ENCODE data around the gene ZBTB16. TPM values are rescaled to one million over a fixed set of nuclear protein-coding genes. Genes with fewer than 3 reads are reported as not detected.

The ZBTB16 gene
- total RNA-seq, 2 experiments from 2014 or later: 3.0 to 4.6 TPM

- ChIA-PET CTCF (interaction anchor here (0.8 to 1.3 kb wide), 2 partner anchors 182 to 974 kb away, joined by 3 read pairs; no protein-coding TSS in a partner anchor), POLR2A (no interaction called here)
- no peak for DNase-seq
- intact Hi-C loops (cut with DNase I, micrococcal nuclease): no loop called here
- Mint-ChIP-seq H3K27ac (no peak overlapping the region), H3K4me3 (no peak overlapping the region), H3K36me3 (ENCODE audit: low read depth) (no peaks in the 10 kb centered on the region), H3K4me1 (no peaks in the 10 kb centered on the region), H3K9me3 (ENCODE audit: low read depth) (no peaks in the 10 kb centered on the region), H3K27me3 (no peaks in the 10 kb centered on the region)
- ATAC-seq: no peak
Observed at GRCh38 chr11:114256176-114256966, 196.9 kb downstream of the ZBTB16 start.

DNA sequence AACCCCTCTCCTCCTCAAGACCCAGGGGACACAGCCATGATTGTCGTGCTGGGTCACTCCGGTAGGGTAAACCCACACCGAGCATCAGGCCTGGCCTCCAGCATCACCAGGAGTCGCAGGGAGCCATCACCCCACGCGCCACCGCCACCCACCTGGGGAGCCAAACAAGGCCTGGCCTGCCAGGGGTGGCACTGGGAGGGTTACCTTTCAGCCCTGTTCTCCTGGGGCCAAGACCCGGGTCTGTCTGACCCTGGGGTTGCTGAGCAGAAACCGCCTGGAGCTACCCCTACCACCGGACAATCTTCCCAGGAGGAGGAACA, 197.4 kb downstream of the ZBTB16 start:
- H3K4me1 Mint-ChIP-seq: no peaks in the 10 kb centered on the region
- no peak overlapping the region for H3K4me3 Mint-ChIP-seq
- ChIA-PET POLR2A (no interaction called here), CTCF (interaction anchor here (0.8 to 1.3 kb wide), 2 partner anchors 183 to 975 kb away, joined by 3 read pairs; no protein-coding TSS in a partner anchor)
- H3K27me3 Mint-ChIP-seq: no peaks in the 10 kb centered on the region
- intact Hi-C loops (cut with DNase I, micrococcal nuclease): no loop called here
- ATAC-seq (no peak), DNase-seq (no peak)
- no peak overlapping the region for H3K27ac Mint-ChIP-seq
- no peaks in the 10 kb centered on the region for H3K9me3 Mint-ChIP-seq (ENCODE audit: low read depth)
- no peaks in the 10 kb centered on the region for H3K36me3 Mint-ChIP-seq (ENCODE audit: low read depth)

DNA sequence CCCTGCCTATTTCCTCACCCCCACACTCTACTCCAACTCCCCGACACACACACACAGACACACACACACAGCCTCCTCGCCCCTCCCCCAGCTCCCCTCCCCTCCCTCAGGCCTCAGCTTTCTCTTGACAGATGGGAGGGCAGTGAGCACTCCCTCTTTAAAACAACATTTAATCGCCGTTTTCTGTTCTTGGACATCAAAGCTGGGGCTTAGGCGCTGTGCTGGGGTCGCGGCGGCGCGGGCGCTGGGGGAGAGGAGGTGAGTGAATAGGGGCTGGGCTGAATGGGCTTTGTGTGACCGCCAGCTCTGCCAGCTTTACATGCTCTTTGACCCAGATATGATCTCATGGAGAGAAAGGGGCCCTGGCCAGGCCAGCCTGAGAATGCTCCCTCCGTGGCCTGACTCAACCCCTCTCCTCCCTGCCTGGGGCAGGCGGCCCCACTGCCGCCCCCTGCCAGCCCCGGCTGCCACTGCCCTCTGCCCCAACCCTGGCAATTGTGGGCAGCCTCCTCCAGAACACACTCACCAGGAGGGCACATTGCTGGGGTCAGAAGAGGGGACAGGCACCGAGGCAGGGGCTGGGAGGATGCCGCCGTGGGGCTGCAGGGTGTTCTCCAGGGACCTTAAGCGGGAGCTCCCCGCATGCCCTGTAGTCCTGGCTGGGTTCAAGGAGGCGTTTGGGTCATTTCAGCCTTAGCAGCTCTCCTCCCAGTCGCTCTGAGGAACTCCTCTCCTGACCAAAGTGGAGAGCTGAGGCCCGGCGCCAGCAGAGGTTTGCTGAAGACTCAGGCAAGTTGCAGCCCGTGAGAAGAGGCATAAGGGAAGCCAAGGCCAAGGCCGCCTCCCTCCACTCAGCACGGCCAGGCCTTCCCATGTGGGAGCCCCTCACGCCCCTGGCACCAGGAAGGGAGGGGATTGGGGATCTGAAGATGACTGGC, 198.4 kb downstream of the ZBTB16 start:
- Mint-ChIP-seq H3K27me3 (no peaks in the 10 kb centered on the region), H3K36me3 (ENCODE audit: low read depth) (no peaks in the 10 kb centered on the region), H3K9me3 (ENCODE audit: low read depth) (no peaks in the 10 kb centered on the region), H3K4me3 (no peak overlapping the region), H3K4me1 (no peaks in the 10 kb centered on the region), H3K27ac (no peak overlapping the region)
- ChIA-PET POLR2A (interaction anchor here (0.7 kb wide), 1 partner anchor 61 kb away, joined by 3 read pairs; no protein-coding TSS in a partner anchor), CTCF (interaction anchor here (1.3 to 6.1 kb wide), 3 partner anchors 184 to 362 kb away, joined by 3 to 62 read pairs (median 49); no protein-coding TSS in a partner anchor)
- intact Hi-C loops (cut with DNase I, micrococcal nuclease): no loop called here
- ATAC-seq (no peak), DNase-seq (no peak)

DNA sequence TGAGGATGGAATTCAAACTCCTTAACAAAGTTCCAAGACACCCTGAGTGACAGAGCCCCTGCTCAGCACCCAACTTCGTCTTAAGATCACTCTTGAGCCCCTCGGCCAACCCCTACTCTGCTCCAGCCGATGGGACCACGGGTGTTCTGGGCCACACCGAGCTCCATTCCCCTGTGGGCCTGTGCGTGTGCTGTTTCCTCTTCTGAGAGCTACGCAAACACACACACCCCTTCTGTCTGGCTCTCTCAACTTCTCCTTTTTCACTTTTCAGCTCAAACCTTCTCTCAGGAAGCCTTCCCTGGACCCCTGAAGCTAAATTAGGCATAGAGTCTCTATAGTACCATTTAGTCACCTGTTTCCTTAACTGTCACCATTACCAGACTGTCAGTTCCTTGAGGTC, 199.2 kb downstream of the ZBTB16 start:
- H3K27ac Mint-ChIP-seq: no peak overlapping the region
- ChIA-PET CTCF (interaction anchor here (0.6 to 6.1 kb wide), 4 partner anchors 10 to 363 kb away, joined by 4 to 62 read pairs (median 26); no protein-coding TSS in a partner anchor), POLR2A (no interaction called here)
- H3K36me3 Mint-ChIP-seq (ENCODE audit: low read depth): no peaks in the 10 kb centered on the region
- no peaks in the 10 kb centered on the region for H3K4me1 Mint-ChIP-seq
- no peak for ATAC-seq
- no peak for DNase-seq
- no peaks in the 10 kb centered on the region for H3K27me3 Mint-ChIP-seq
- intact Hi-C loops (cut with DNase I, micrococcal nuclease): no loop called here
- no peaks in the 10 kb centered on the region for H3K9me3 Mint-ChIP-seq (ENCODE audit: low read depth)
- no peak overlapping the region for H3K4me3 Mint-ChIP-seq

GRCh38 chr11:114259124-114259526, 199.6 kb downstream of the ZBTB16 start:
- intact Hi-C loops (cut with DNase I, micrococcal nuclease): no loop called here
- H3K36me3 Mint-ChIP-seq (ENCODE audit: low read depth): no peaks in the 10 kb centered on the region
- DNase-seq: no peak
- no peak for ATAC-seq
- POLR2A ChIA-PET: no interaction called here
- CTCF ChIA-PET: interaction anchor here (0.6 to 9.0 kb wide), 6 partner anchors 9 to 364 kb away, joined by 4 to 108 read pairs (median 27); no protein-coding TSS in a partner anchor
- H3K4me3 Mint-ChIP-seq: no peak overlapping the region
- H3K4me1 Mint-ChIP-seq: no peaks in the 10 kb centered on the region
- H3K9me3 Mint-ChIP-seq (ENCODE audit: low read depth): no peaks in the 10 kb centered on the region
- H3K27ac Mint-ChIP-seq: no peak overlapping the region
- H3K27me3 Mint-ChIP-seq: no peaks in the 10 kb centered on the region

DNA sequence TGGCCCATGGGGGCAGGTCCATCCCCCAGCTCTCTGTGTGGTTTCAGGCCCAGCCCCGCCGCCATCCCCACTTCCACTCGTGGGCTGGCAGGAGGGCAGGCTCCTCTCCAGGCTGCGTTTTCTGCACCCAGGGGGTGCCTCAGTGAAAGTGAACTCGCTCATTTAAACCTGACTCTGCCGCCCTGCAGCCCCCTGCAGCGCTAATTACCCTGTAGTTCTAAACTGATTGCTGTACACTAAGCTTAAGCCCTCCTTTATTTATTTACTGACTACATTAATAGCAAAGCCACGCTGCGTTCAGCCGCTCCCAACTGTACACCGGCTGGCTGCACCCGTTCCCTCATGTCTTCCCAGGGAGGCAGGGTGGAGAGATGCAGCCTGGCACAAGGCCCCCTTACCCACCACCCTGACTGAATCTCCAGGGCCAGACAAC, 200.1 kb downstream of the ZBTB16 start:
- intact Hi-C loops (cut with DNase I, micrococcal nuclease): no loop called here

GRCh38 chr11:114260077-114260476, 200.6 kb downstream of the ZBTB16 start:
- DNase-seq (no peak), ATAC-seq (no peak)
- no peaks in the 10 kb centered on the region for H3K36me3 Mint-ChIP-seq (ENCODE audit: low read depth)
- no peak overlapping the region for H3K27ac Mint-ChIP-seq
- no peaks in the 10 kb centered on the region for H3K4me1 Mint-ChIP-seq
- POLR2A ChIA-PET: interaction anchor here (0.6 kb wide), 1 partner anchor 397 kb away, joined by 4 read pairs; no protein-coding TSS in a partner anchor
- CTCF ChIA-PET: interaction anchor here (0.7 to 9.0 kb wide), 29 partner anchors 10 to 723 kb away, joined by 3 to 108 read pairs (median 5); no protein-coding TSS in a partner anchor
- no peaks in the 10 kb centered on the region for H3K27me3 Mint-ChIP-seq
- no peak overlapping the region for H3K4me3 Mint-ChIP-seq
- intact Hi-C loops (cut with DNase I, micrococcal nuclease): loop anchor here (2.0 to 5.0 kb wide), 2 partner anchors 453 to 955 kb away; no protein-coding TSS in a partner anchor
- H3K9me3 Mint-ChIP-seq (ENCODE audit: low read depth): no peaks in the 10 kb centered on the region

More for the DNA sequence above, 200.1 kb downstream of the ZBTB16 start:
- ChIA-PET POLR2A (interaction anchor here (0.6 kb wide), 1 partner anchor 396 kb away, joined by 4 read pairs; no protein-coding TSS in a partner anchor), CTCF (interaction anchor here (0.7 to 9.0 kb wide), 11 partner anchors 13 to 724 kb away, joined by 3 to 108 read pairs (median 5); no protein-coding TSS in a partner anchor)
- ATAC-seq (no peak), DNase-seq (no peak)
- Mint-ChIP-seq H3K9me3 (ENCODE audit: low read depth) (no peaks in the 10 kb centered on the region), H3K4me3 (no peak overlapping the region), H3K36me3 (ENCODE audit: low read depth) (no peaks in the 10 kb centered on the region), H3K27ac (no peak overlapping the region), H3K27me3 (no peaks in the 10 kb centered on the region), H3K4me1 (no peaks in the 10 kb centered on the region)

DNA sequence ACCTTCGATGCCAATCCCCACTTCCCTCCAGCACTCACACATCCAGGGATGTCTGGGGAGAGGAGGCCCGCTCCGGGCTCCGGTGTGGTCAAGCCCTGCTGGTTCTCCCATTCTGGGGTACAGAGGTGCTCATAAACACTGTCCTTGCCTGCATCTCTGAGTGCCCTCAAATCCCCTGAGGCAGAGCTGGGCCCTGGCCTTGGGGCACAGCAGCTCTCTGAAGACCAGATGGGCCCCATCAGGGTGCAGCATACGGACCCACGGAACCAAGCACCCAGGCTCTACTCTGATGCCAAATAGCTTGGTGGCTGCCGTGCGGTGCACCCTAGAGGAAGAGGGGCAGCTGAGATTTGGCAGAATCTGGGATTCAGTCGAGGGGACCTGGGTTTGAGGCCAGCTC, 201.0 kb downstream of the ZBTB16 start:
- no peaks in the 10 kb centered on the region for H3K4me1 Mint-ChIP-seq
- no peak overlapping the region for H3K4me3 Mint-ChIP-seq
- H3K9me3 Mint-ChIP-seq (ENCODE audit: low read depth): no peaks in the 10 kb centered on the region
- ATAC-seq (no peak), DNase-seq (no peak)
- POLR2A ChIA-PET: no interaction called here
- intact Hi-C loops (cut with DNase I, micrococcal nuclease): loop anchor here (2.0 to 5.0 kb wide), 2 partner anchors 453 to 956 kb away; no protein-coding TSS in a partner anchor
- no peaks in the 10 kb centered on the region for H3K27me3 Mint-ChIP-seq
- H3K27ac Mint-ChIP-seq: no peak overlapping the region
- CTCF ChIA-PET: interaction anchor here (0.7 to 9.0 kb wide), 37 partner anchors 10 to 723 kb away, joined by 3 to 108 read pairs (median 4); no protein-coding TSS in a partner anchor
- H3K36me3 Mint-ChIP-seq (ENCODE audit: low read depth): no peaks in the 10 kb centered on the region

- H3K27ac Mint-ChIP-seq: no peak overlapping the region
- ChIA-PET CTCF (interaction anchor here (0.6 to 9.0 kb wide), 38 partner anchors 8 to 585 kb away, joined by 3 to 108 read pairs (median 4); no protein-coding TSS in a partner anchor), POLR2A (no interaction called here)
- no peaks in the 10 kb centered on the region for H3K36me3 Mint-ChIP-seq (ENCODE audit: low read depth)
- DNase-seq: no peak
- H3K4me3 Mint-ChIP-seq: no peak overlapping the region
- H3K4me1 Mint-ChIP-seq: no peaks in the 10 kb centered on the region
- intact Hi-C loops (cut with DNase I, micrococcal nuclease): loop anchor here (1.0 to 5.0 kb wide), 8 partner anchors 202 to 957 kb away; partner anchors contain the start of gene ZBTB16 (in 1 of the 2)
- no peaks in the 10 kb centered on the region for H3K9me3 Mint-ChIP-seq (ENCODE audit: low read depth)
- ATAC-seq: no peak
- peaks cover 4% of the 10 kb centered on the region for H3K27me3 Mint-ChIP-seq
Observed at GRCh38 chr11:114261791-114262190, 202.3 kb downstream of the ZBTB16 start.

DNA sequence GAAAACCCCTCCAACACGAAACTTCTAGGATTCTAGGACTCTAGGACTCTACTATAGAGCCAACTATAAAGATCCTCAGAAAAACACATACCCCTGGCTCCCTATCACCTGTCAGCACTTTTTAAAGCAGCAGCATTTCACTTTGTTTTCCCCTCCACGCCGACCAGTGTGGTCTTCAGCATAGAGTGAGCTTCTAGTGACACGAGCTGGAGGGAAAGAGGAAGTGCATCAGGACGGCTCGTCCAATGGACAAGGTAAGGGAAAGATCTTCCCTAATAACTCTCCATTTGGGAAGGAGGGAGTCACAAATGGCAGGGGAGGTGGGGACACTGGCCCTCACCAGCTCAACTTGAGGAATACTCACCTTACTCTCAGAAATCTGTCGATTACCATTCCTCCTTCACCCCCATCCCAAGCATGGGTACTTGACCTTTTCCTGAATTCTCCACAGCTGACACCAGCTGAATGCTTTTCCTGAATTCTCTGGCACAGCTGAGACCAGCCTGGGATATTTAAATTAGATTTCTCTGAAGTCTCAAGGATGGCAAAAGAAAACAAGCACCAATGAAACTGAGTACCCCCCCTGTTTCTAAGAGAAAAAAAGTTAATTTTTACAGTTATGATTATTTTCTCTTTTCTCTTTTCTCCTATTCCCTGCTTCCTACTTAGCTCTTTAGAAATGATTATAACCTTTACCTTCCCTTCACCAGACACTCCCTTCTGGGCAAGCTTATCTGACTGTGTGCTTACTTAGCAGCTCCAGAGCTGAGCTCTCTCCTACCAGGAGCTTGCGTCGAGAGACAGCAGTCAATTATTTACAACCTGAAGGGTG, 203.4 kb downstream of the ZBTB16 start:
- ATAC-seq (peak; percentile 26), DNase-seq (peak; percentile 24)
- POLR2A ChIA-PET: interaction anchor here (0.6 kb wide), 1 partner anchor 367 kb away, joined by 7 read pairs; no protein-coding TSS in a partner anchor
- Mint-ChIP-seq H3K36me3 (ENCODE audit: low read depth) (no peaks in the 10 kb centered on the region), H3K4me3 (no peak overlapping the region), H3K9me3 (ENCODE audit: low read depth) (no peaks in the 10 kb centered on the region), H3K27ac (no peak overlapping the region), H3K4me1 (no peaks in the 10 kb centered on the region), H3K27me3 (peaks cover 4% of the 10 kb centered on the region)
- intact Hi-C loops (cut with DNase I, micrococcal nuclease): loop anchor here (1.0 to 5.0 kb wide), 3 partner anchors 204 to 456 kb away; partner anchors contain the start of gene ZBTB16 (in 1 of the 2)
- CTCF ChIA-PET: interaction anchor here (0.6 to 9.0 kb wide), 22 partner anchors 11 to 456 kb away, joined by 3 to 108 read pairs (median 3); no protein-coding TSS in a partner anchor
